ENCODE results near the gene PCDHGB5. TPM values are rescaled to one million over a fixed set of nuclear protein-coding genes. Genes with fewer than 3 reads are reported as not detected.
"Not testable (repeated sequence)": the region's sequence is repeated elsewhere in the genome, so short reads cannot be mapped to it uniquely, and the experiment has no call there.

PCDHGB5 gene
- total RNA-seq, 1 donor from 2014 or later = 2.7 TPM

- Mint-ChIP-seq H3K27ac (no peak within 1 kb of the TSS), H3K36me3 (ENCODE audit: low read depth) (peaks cover 2% of the 10 kb centered on the region), H3K4me3 (no peak within 1 kb of the TSS), H3K9me3 (peaks cover 19% of the 10 kb centered on the region), H3K4me1 (no peaks in the 10 kb centered on the region), H3K27me3 (peaks cover 54% of the 10 kb centered on the region)
- no peak for ATAC-seq (ENCODE audit: low read depth)
- intact Hi-C loops (cut with micrococcal nuclease) = no loop called here
- ChIA-PET CTCF (interaction anchor here (1.2 kb wide), 1 partner anchor 175 kb away, joined by 3 read pairs; no protein-coding TSS in a partner anchor), POLR2A (no interaction called here)
- DNase-seq = no peak
- TF ChIP-seq, protein P1, sequence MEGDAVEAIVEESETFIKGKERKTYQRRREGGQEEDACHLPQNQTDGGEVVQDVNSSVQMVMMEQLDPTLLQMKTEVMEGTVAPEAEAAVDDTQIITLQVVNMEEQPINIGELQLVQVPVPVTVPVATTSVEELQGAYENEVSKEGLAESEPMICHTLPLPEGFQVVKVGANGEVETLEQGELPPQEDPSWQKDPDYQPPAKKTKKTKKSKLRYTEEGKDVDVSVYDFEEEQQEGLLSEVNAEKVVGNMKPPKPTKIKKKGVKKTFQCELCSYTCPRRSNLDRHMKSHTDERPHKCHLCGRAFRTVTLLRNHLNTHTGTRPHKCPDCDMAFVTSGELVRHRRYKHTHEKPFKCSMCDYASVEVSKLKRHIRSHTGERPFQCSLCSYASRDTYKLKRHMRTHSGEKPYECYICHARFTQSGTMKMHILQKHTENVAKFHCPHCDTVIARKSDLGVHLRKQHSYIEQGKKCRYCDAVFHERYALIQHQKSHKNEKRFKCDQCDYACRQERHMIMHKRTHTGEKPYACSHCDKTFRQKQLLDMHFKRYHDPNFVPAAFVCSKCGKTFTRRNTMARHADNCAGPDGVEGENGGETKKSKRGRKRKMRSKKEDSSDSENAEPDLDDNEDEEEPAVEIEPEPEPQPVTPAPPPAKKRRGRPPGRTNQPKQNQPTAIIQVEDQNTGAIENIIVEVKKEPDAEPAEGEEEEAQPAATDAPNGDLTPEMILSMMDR (IDR thresholded peaks at IDR 0.05) = no peak
Measured at GRCh38 chr5:141392429-141393198, 5.1 kb upstream of the PCDHGB5 start, which contains the start of gene PCDHGA8. TSS of gene PCDHGA8 (plus strand) at chr5:141392633. CDS start at chr5:141392814, 181 bp downstream.

GRCh38 chr5:141393267-141393666, 4.5 kb upstream of the PCDHGB5 start:
- no peak overlapping the region for H3K27ac Mint-ChIP-seq
- no peak for DNase-seq
- ChIA-PET CTCF (no interaction called here), POLR2A (no interaction called here)
- peaks cover 53% of the 10 kb centered on the region for H3K27me3 Mint-ChIP-seq
- H3K4me1 Mint-ChIP-seq = no peaks in the 10 kb centered on the region
- peaks cover 2% of the 10 kb centered on the region for H3K36me3 Mint-ChIP-seq (ENCODE audit: low read depth)
- peaks cover 19% of the 10 kb centered on the region for H3K9me3 Mint-ChIP-seq
- no peak for ATAC-seq (ENCODE audit: low read depth)
- intact Hi-C loops (cut with micrococcal nuclease) = no loop called here
- TF ChIP-seq, protein P1 (IDR thresholded peaks at IDR 0.05) = no peak
- H3K4me3 Mint-ChIP-seq = no peak overlapping the region

DNA sequence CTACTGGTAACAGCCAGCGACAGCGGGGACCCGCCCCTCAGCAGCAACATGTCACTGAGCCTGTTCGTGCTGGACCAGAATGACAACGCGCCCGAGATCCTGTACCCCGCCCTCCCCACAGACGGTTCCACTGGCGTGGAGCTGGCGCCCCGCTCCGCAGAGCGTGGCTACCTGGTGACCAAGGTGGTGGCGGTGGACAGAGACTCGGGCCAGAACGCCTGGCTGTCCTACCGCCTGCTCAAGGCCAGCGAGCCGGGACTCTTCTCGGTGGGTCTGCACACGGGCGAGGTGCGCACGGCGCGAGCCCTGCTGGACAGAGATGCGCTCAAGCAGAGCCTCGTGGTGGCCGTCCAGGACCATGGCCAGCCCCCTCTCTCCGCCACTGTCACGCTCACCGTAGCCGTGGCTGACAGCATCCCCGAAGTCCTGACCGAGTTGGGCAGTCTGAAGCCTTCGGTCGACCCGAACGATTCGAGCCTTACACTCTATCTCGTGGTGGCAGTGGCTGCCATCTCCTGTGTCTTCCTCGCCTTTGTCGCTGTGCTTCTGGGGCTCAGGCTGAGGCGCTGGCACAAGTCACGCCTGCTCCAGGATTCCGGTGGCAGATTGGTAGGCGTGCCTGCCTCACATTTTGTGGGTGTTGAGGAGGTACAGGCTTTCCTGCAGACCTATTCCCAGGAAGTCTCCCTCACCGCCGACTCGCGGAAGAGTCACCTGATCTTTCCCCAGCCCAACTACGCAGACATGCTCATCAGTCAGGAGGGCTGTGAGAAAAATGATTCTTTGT, 3.2 kb upstream of the PCDHGB5 start:
- DNase-seq; H3K36me3 Mint-ChIP-seq (ENCODE audit: low read depth); H3K4me3 Mint-ChIP-seq; ATAC-seq (ENCODE audit: low read depth); H3K4me1 Mint-ChIP-seq; H3K27ac Mint-ChIP-seq; POLR2A ChIA-PET; intact Hi-C loops (cut with micrococcal nuclease): not testable (repeated sequence)
- CTCF ChIA-PET = interaction anchor here (1.1 kb wide), 1 partner anchor 25 kb away, joined by 3 read pairs; the partner anchor contains the start of gene PCDHGB3
- Mint-ChIP-seq H3K27me3 (peaks cover 52% of the 10 kb centered on the region), H3K9me3 (peaks cover 22% of the 10 kb centered on the region)

- CTCF ChIA-PET = interaction anchor here (1.5 to 1.8 kb wide), 2 partner anchors 24 to 126 kb away, joined by 3 to 6 read pairs; no protein-coding TSS in a partner anchor
- POLR2A ChIA-PET = no interaction called here
Measured at GRCh38 chr5:141398608-141399007, 861 bp downstream of the PCDHGB5 start.

GRCh38 chr5:141399555-141400258, 2.0 kb downstream of the PCDHGB5 start:
- Mint-ChIP-seq H3K9me3 (peaks cover 17% of the 10 kb centered on the region), H3K4me3 (no peak overlapping the region), H3K27me3 (peaks cover 55% of the 10 kb centered on the region), H3K27ac (no peak overlapping the region), H3K36me3 (ENCODE audit: low read depth) (no peaks in the 10 kb centered on the region), H3K4me1 (peaks cover 6% of the 10 kb centered on the region)
- CTCF ChIA-PET = no interaction called here
- TF ChIP-seq, protein P1 (IDR thresholded peaks at IDR 0.05) = no peak
- intact Hi-C loops (cut with micrococcal nuclease) = no loop called here
- POLR2A ChIA-PET = interaction anchor here (0.6 kb wide), 1 partner anchor 351 kb away, joined by 3 read pairs; no protein-coding TSS in a partner anchor
- DNase-seq = no peak
- no peak for ATAC-seq (ENCODE audit: low read depth)

More at GRCh38 chr5:141398608-141399007, 861 bp downstream of the PCDHGB5 start:
- Mint-ChIP-seq H3K4me3 (no peak overlapping the region), H3K27ac (no peak overlapping the region), H3K36me3 (ENCODE audit: low read depth) (no peaks in the 10 kb centered on the region), H3K9me3 (peaks cover 15% of the 10 kb centered on the region), H3K4me1 (peaks cover 6% of the 10 kb centered on the region), H3K27me3 (peaks cover 53% of the 10 kb centered on the region)
- ATAC-seq (ENCODE audit: low read depth) (no peak), DNase-seq (no peak)
- TF ChIP-seq, protein P1 (IDR thresholded peaks at IDR 0.05) = no peak
- intact Hi-C loops (cut with micrococcal nuclease) = no loop called here

Data from activated B cell treated with CpG ODN at 0.5 μM for 24 hours (primary cell).